Mesodermal cell (in vitro differentiated cells): ENCODE measurements around the gene FAM53B.

ENCODE experiments used
- H3K27ac ChIP-seq: 2 replicates; pipeline ENCODE4 v1.7.0; 2013; ENCODE audit warnings: mild to moderate bottlenecking, low read depth, low read length, moderate library complexity; ENCODE audit not compliant: severe bottlenecking
- H3K36me3 ChIP-seq: 2 replicates; pipeline ENCODE4 v1.7.1; 2013; ENCODE audit warnings: mild to moderate bottlenecking, low read length, moderate library complexity; ENCODE audit not compliant: control insufficient read depth, insufficient read depth
- H3K4me1 ChIP-seq: one replicate; pipeline ENCODE4 v1.7.1; 2013; ENCODE audit warnings: mild to moderate bottlenecking, low read length; ENCODE audit not compliant: insufficient read depth, control insufficient read depth, poor library complexity, severe bottlenecking
- H3K4me3 ChIP-seq: 2 replicates; pipeline ENCODE4 v1.7.0; 2013; ENCODE audit warnings: low read length, control low read depth, mild to moderate bottlenecking; ENCODE audit not compliant: insufficient read depth, poor library complexity, severe bottlenecking; ENCODE audit errors: extremely low read depth
- H3K9me3 ChIP-seq: 2 replicates; pipeline ENCODE4 v1.7.1; 2013; ENCODE audit warnings: mild to moderate bottlenecking, low read length, moderate library complexity; ENCODE audit not compliant: control insufficient read depth
- WGBS, 2 experiments: methylation state at CpG; one replicate each; pipeline ENCODE4 v1.1.5; 2013; ENCODE audit warnings: missing lambda C conversion rate in 2 of 2; ENCODE audit not compliant: insufficient coverage in 2 of 2; 5-methylcytosine and 5-hydroxymethylcytosine counted together

The FAM53B gene

DNA sequence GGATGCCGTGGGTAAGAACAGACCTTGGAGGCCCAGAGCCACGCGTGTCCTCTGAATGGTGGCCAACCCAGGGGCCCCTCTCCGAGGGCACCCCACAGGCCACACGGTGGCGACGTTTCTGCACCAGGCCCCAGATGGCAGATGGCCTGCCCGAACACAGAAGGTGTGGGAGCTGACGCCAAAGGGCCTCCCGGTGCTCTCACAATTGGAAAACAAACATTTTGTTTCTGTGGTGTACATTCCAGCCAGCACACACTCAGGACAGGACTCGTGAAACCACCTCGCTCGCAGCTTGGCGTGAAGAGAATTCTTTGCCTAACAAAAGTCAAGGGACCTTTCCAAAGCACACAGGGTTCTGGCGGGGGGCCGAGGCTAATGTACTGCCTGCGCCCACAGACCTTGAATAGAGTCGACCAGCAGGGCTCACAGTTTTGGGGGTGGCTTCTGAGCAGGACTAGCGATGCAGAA lies 112.1 kb downstream of the FAM53B start:
- Histone ChIP-seq H3K36me3 (peaks cover 6% of the 10 kb centered on the region), H3K4me1 (no peaks in the 10 kb centered on the region), H3K4me3 (no peak overlapping the region), H3K27ac (no peak overlapping the region), H3K9me3 (no peaks in the 10 kb centered on the region)
- WGBS, 2 experiments = 91 to 94% methylated on average over 19 of the region's 19 CpGs

GRCh38 chr10:124630551-124630950 lies 113.6 kb downstream of the FAM53B start:
- 96 to 98% methylated on average over 5 of the region's 5 CpGs for WGBS, 2 experiments
- no peak overlapping the region for H3K27ac ChIP-seq
- no peaks in the 10 kb centered on the region for H3K4me1 ChIP-seq
- no peak overlapping the region for H3K4me3 ChIP-seq
- peaks cover 4% of the 10 kb centered on the region for H3K36me3 ChIP-seq
- H3K9me3 ChIP-seq = no peaks in the 10 kb centered on the region

GRCh38 chr10:124629842-124630241 lies 114.3 kb downstream of the FAM53B start:
- no peaks in the 10 kb centered on the region for H3K9me3 ChIP-seq
- no peaks in the 10 kb centered on the region for H3K4me1 ChIP-seq
- WGBS, 2 experiments = 93 to 97% methylated on average over 4 to 6 of the region's 6 CpGs
- no peak overlapping the region for H3K4me3 ChIP-seq
- peaks cover 3% of the 10 kb centered on the region for H3K36me3 ChIP-seq
- H3K27ac ChIP-seq = no peak overlapping the region

DNA sequence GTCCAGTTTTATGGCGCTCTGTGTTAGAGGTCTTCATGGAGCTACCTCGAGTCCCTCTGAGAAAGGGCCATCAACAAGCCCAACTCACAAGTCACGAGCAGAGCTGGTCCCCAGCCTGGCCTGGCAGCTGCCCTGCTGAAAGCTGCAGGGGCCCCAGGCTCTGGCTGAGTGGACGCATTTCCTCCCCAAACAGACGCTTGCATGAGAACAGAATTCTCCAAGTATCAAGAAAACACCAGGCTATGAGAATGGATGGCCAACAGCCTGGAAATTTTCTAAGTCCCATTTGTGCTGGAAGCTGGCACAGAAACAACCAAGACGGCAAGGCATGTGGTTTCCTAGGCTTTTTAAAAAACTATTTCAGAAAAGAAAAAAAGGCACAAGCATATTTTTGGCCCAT lies 114.8 kb downstream of the FAM53B start:
- no peaks in the 10 kb centered on the region for H3K9me3 ChIP-seq
- no peak overlapping the region for H3K27ac ChIP-seq
- no peaks in the 10 kb centered on the region for H3K4me1 ChIP-seq
- WGBS, 2 experiments = 79 to 89% methylated on average over 5 of the region's 6 CpGs
- H3K36me3 ChIP-seq = no peaks in the 10 kb centered on the region
- no peak overlapping the region for H3K4me3 ChIP-seq

DNA sequence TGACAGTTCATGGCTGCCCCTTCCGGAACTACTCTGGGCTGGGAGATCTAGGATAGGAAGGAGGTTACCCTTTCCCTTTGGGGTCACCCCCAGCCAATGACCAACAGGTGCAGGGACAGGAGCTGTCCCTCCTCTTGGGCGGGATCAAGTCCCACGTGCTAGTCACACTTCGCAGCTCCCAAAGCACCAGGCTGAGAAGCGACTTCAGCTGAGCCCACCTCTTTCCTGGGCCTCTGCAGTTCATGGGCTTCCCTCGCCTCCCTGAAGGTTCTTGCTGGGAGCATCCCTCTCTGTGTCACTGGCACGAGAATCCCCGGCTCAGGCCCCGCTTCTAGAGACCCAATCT lies 115.5 kb downstream of the FAM53B start:
- no peaks in the 10 kb centered on the region for H3K36me3 ChIP-seq
- H3K4me1 ChIP-seq = no peaks in the 10 kb centered on the region
- H3K4me3 ChIP-seq = no peak overlapping the region
- no peaks in the 10 kb centered on the region for H3K9me3 ChIP-seq
- H3K27ac ChIP-seq = no peak overlapping the region
- WGBS, 2 experiments = 87 to 90% methylated on average over 8 to 9 of the region's 9 CpGs

DNA sequence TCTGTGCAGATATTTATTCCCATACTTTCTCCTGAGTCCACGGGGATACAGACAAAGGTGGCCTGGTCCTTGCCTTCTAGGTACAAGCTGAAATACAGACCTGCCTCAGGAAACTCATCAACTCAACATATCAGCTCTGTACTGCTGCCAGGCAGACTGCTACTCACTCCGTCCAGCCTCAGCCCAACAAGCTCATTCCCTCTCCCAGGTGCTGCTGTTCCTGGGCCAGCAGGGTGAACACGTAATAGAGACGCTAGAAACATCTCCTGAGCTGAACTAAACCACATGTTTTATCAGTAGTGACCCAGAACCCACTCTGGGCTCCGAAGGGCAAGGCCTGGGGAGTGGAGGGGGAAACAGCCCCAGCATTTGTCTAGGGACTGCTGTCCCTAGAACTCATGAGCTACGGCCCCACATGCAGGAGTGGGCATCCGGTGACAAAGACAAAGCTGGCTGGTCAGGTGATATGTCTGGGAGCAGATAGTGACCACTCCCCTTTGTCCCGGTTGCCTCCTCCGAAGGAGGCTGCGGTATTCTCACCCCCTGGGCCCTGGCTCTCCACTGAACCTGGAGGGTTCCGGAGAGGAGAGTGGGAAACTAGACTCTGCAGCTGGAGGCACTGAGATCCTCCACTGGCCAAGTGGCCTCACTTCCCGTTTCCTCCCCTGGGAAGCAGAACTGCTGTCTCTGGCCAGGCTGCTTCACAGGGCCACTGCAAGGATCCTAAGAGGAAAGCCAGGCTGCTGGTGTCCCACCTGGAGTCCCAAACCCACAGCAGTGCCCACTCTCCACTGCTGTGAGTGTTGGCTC lies 116.1 kb downstream of the FAM53B start:
- H3K36me3 ChIP-seq = no peaks in the 10 kb centered on the region
- WGBS, 2 experiments = 84 to 87% methylated on average over 10 to 11 of the region's 12 CpGs
- no peaks in the 10 kb centered on the region for H3K4me1 ChIP-seq
- no peak overlapping the region for H3K4me3 ChIP-seq
- H3K9me3 ChIP-seq = no peaks in the 10 kb centered on the region
- no peak overlapping the region for H3K27ac ChIP-seq

GRCh38 chr10:124626759-124627380 lies 117.3 kb downstream of the FAM53B start:
- Histone ChIP-seq H3K4me3 (no peak overlapping the region), H3K36me3 (no peaks in the 10 kb centered on the region), H3K9me3 (no peaks in the 10 kb centered on the region), H3K27ac (no peak overlapping the region), H3K4me1 (no peaks in the 10 kb centered on the region)
- 83 to 88% methylated on average over 9 of the region's 13 CpGs for WGBS, 2 experiments

GRCh38 chr10:124625831-124626238 lies 118.3 kb downstream of the FAM53B start:
- H3K9me3 ChIP-seq = no peaks in the 10 kb centered on the region
- H3K36me3 ChIP-seq = no peaks in the 10 kb centered on the region
- no peak overlapping the region for H3K27ac ChIP-seq
- WGBS, 2 experiments = 96 to 97% methylated on average over 23 of the region's 23 CpGs
- no peak overlapping the region for H3K4me3 ChIP-seq
- H3K4me1 ChIP-seq = no peaks in the 10 kb centered on the region

- H3K4me1 ChIP-seq = no peaks in the 10 kb centered on the region
- 93 to 97% methylated on average over 15 to 16 of the region's 16 CpGs for WGBS, 2 experiments
- no peak overlapping the region for H3K27ac ChIP-seq
- no peaks in the 10 kb centered on the region for H3K36me3 ChIP-seq
- no peaks in the 10 kb centered on the region for H3K9me3 ChIP-seq
- no peak overlapping the region for H3K4me3 ChIP-seq
These were observed 119.3 kb downstream of the FAM53B start for GRCh38 chr10:124624895-124625294.

- H3K27ac ChIP-seq = no peak overlapping the region
- no peaks in the 10 kb centered on the region for H3K36me3 ChIP-seq
- H3K4me3 ChIP-seq = no peak overlapping the region
- H3K4me1 ChIP-seq = peaks cover 3% of the 10 kb centered on the region
- H3K9me3 ChIP-seq = no peaks in the 10 kb centered on the region
- 99 to 100% methylated on average over 8 to 9 of the region's 9 CpGs for WGBS, 2 experiments
These were observed 119.7 kb downstream of the FAM53B start for GRCh38 chr10:124624466-124624865.

DNA sequence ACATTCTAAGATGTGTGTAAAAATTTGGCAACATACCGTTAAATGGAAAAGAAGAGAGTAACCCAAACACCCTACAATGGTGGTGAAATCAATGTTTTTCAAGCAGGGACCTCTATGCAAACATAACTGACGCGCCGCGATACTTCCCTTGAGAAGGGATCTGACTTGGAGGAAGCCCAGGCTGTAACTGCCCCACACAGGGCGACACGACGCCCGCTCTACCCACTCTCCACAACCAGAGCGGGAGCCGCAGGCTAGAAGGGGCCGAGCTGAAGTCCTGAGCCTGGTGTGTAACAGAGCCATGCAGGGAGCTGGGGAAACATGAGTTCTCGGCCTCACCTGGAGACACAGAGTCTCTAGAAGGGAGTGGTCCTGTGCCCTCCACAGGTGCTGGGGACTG lies 120.2 kb downstream of the FAM53B start:
- WGBS, 2 experiments = 97 to 98% methylated on average over 8 to 9 of the region's 13 CpGs
- Histone ChIP-seq H3K4me1 (peaks cover 6% of the 10 kb centered on the region), H3K36me3 (no peaks in the 10 kb centered on the region), H3K9me3 (no peaks in the 10 kb centered on the region), H3K4me3 (no peak overlapping the region), H3K27ac (no peak overlapping the region)
